ENCODE results near the gene OSCAR.

Gene OSCAR

DNA sequence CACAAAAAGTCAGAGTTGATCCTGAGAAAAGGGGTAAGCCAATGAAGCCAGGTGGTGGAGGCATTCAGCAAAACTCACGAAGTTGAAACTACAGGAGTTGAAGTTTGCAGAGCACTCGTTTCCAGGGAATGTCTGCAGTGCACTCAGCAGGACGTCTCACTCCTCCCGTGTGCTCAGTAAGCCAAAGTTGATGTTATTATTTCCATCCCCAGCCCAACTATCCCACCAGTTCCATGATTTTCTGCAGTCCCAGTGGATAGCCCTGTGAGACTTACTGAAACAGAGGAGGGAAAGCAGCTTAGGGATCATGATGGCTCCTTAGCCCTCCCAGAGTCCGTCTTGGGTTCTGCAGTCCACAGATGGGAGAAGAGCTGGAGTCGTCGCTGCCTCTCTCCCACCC, 19.6 kb downstream of the OSCAR start, which contains the start of gene TARM1:
TARM1 (minus strand) TSS at position 334 of the 400 bp plus-strand sequence; CDS start at position 309, 25 bp downstream.
- no peak for DNase-seq

DNA sequence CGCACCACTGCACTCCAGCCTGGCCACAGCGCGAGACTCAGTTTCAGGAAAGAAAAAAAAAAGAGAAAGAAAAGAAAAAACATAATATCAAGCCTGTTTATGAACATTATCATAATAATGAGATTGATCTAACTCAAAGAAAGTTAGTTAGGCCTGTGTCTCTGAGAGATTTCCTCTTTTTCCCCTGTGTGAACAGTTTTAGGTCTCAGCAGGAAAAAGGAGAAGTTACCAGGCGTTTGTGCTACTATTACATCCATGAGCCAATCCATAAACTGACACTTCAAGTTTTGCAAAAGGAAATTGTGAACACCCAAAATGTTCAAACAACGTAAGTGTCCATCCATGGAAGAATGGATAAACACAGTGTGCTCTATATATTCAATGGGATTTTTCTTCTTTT, 23.3 kb downstream of the OSCAR start:
- no peak for DNase-seq

DNA sequence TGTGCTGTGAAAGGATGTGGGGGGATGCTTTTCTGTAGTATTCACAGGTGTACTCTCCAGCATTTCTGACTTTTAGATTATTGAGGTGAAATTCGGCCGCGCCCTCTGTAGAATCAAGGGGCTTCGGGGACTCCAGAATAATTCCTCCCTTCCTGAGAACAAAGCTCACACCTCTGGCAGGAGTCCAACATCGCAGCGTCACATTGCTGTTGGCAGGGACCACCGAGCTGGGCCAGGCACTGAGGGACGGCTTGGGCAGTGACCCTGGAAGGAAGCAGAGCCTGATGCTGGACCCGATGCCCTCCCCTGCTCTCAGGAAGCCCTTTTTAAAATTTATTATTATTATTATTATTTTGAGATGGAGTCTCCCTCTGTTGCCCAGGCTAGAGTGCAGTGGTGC, 25.8 kb downstream of the OSCAR start:
- DNase-seq, result no peak

DNA sequence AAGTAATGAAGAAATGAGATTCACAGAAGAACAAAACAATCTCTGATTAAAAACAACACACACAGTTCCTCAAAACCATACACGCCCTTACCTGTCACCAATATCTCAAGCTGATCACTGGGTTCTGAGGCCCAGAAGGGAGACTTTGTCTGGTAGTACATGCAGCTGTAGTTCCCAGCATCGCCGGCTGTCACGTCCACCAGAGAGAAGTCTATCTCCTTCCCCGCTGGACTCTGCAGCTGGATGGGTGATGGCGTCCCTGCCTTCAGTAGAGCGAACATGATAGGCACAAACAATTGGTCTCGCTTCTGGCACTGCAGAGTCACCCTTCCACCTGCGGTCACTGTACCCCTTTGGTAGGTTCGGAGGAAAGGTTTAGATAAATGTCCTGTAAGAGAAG, 26.8 kb downstream of the OSCAR start:
- no peak for DNase-seq

DNA sequence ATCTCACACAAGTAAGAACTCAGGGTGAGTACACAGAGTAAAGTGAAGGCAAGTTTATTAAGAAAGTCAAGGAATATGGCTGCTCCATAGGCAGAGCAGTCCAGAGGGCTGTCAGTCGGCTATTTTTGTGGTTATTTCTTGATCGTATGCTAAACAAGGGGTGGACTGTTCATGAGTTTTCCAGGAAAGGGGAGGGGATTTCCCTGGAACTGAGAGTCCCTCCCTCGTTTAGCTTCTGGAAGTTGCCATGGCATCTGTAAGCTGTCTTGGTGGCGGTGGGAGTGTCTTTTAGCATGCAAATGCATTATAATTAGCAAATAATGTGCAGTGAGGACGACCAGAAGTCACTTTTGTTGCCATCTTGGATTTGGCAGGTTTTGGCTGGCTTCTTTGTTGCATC, 31.1 kb downstream of the OSCAR start:
- no peak for DNase-seq

DNA sequence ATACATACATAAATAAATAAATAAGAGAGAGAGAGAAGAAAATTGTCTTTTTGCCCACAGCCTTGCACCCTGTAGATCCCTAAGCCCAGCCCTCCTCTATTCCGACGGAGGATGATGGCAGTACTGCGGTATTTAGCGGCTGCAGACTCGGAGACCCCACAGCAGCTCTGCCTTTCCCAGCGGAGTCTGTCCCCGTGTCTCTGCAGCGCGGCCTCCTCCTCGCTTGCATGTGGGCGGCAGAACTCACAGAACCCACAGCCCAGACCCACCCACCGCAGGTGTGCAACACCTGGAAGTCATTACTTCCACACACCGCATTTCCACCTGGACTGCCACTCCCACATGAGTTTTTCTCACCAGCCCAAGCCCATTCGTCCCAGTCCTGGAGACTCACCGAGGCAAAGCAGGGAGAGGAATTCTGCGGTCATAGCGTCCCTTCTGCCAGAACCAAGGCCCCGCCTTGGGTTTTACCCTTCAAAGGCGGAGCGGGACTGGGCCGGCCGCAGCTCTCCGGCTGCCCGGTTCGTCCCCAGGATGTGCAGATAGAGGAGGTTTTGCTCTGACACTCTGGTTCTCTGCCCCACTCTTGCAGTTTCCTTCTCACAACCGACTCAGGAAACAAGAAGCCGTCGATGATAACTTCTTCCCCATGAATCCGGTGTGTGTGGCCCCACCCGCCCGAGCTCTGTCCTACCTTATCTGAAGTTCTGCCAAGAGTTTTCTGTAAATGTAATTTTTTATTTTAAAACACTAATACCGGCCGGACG, 37.1 kb downstream of the OSCAR start, which contains the start of gene VSTM1:
VSTM1 (minus strand) TSS at position 548 of the 767 bp plus-strand sequence; CDS start at position 428, 120 bp downstream.
- no peak for DNase-seq

DNA sequence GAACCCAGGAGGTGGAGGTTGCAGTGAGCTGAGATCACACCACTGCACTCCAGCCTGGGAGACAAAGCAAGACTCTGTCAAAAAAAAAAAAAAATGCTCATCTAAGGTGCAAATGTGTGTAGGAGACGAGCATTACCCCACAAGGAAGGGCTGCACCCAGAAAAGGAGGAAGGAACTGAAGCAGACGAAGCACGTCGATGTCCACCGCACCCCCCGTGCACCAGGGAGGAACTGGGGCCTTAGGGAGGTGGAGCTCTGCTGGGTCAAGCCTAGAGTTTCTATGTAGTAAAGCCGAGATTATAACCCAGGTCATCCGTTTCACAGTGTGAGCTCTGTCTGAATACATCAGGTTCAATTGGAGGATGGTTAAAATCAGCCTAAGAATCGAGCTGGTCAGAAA, 38.0 kb downstream of the OSCAR start:
- DNase-seq, result no peak

DNA sequence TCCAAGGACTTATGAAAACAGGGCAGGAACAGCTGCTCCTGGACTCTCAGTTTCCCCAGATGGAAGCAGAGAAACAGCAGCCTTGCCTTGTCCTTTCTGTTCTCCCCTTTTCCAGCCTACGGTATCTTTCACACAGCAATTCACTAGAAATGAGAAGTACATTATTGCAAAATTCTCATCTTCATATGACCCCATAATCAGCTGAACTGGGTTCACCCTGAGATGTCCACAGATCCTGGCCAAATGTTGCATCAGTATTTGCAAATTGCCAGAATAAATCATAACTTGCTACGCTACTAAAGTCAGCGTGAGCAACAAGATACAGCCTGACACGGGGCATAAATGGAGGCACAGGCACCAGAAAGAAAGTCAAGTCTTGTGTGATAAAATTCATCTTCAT, 53.0 kb downstream of the OSCAR start:
- no peak for DNase-seq

DNA sequence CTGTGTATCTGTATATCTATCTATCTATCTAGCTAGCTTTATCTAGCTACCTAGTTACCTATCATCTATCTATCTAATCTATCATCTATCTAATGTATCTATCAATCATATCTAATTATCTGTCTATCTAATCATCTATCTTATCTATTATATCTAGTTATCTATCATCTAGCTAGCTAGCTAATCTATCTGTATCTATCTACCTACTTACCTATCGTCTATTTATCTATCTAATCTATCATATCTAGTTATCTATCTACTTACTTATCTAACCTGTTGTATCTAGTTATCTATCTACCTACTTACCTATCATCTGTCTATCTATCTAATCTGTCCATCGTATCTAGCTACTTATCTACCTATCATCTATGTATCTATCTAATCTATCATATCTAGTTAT, 54.8 kb downstream of the OSCAR start:
- DNase-seq, result no peak
